Measurements from ENCODE around the gene DMRTB1.

Gene DMRTB1

DNA sequence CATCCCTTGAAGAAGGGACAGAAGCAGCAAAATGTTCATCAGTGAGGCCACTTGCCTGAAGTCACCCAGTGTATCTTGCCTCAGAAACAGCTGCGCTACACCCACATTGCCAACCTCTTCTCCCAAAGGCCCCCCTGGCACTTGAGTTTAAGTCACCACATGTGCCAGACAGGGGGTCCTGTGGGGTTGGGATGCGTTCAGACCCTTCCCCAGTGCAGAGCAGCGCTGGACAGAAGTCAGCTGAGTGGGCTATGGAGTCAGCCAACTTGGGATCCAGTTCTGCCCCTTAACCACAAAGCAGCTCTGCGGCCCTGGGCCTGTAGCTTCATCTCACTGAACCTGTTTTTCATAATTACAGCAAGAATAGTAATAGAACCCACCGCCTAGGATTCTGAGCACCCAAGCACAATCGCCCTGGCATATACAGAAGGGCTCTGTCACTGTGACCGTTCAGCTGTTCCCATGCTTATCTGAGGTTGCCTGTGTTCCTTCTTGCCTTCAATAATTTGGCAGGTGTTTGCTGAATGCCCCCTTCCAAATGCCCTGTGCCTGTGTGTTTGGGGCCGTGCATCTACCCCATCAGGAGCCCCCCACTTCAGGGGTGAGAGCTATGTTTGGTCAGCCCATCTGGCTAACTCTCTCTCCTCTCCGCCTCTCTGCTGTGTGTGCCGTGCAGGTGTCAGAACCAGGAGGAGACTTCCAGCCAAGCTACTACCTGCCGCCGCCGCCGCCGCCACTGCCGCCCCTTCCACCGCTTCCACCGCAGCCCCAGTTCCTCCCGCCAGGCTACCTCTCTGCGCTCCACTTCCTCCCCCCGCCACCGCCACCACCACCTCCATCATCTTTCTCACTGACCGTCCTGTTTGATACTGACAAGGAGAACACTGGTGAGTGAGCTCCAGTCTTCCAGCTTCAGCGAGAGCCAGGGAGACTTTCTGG is 5.0 kb downstream of the DMRTB1 start:
- DNase-seq (ENCODE audit: low spot score), result no peak

DNA sequence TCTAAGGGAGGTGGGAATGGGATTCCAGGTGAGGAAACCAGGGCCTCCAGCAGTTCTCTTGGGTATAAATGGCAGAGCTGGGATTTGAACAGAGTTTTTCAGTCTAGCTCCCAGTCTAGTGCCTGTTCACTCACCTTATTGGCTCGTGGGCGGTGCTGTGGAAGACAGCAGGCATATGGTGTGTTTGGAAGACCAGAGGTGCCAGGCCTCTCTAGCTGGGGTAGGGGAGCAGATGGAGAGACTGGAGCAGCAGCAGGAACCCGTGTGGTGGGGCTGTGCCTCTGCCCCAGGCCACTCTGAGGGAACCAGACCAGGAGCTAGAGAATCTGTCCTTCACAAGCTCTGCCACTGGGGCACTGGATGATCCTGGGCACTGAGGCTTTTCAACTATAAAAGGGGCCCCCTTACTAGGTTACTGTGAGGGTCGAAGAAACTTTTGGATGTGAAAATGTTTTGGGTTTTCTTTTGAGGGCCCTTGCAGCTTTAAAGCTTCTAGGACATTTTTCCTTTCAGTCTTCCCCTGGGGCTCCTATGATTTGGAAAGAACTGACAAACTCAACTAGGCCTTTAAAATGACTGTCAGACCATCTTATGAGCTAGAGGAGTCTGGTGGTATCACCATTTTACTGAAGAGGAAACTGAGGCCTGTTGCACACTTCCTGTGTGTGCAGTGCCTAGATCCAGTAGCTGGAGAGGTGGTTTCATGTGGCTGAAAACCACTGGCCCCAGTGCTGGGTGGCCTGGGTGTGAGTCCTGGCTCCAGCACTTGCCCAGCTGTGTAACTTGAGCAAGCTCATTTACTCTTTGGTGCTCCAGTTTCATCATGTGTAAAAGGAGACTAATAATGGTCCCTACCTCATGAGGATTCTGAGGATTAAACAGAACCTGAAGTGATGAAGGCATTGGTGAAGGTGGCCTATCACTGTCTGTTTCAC is 6.1 kb downstream of the DMRTB1 start:
- no peak for DNase-seq (ENCODE audit: low spot score)

- no peak for DNase-seq (ENCODE audit: low spot score)
Measured at GRCh38 chr1:53467391-53467790, 8.2 kb downstream of the DMRTB1 start.

GRCh38 chr1:53468374-53468773 is 9.2 kb downstream of the DMRTB1 start:
- no peak for DNase-seq (ENCODE audit: low spot score)

- no peak for DNase-seq (ENCODE audit: low spot score)
Measured at GRCh38 chr1:53469373-53469772, 10.2 kb downstream of the DMRTB1 start.

- no peak for DNase-seq (ENCODE audit: low spot score)
Measured at GRCh38 chr1:53470155-53470554, 11.0 kb downstream of the DMRTB1 start.

GRCh38 chr1:53470584-53470983 is 11.4 kb downstream of the DMRTB1 start:
- DNase-seq (ENCODE audit: low spot score), result no peak

DNA sequence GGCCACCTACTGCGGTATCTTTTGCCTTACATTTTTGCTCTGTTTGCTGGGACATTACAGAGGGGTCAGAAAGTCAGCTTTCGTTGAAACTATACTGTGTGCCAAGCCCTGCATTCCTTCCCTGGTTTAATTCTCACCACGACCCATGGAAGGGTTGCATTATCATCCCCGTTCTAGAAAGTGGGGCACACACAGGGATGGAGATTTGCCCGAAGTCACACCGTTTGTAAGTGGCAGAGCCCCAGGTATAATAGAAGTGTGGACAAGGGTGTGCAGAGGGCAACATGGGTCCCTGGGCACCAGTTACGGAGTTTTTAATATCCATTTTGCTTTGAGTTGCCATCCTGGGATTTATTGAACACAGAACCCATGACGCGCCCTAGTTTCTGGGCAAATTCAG is 11.8 kb downstream of the DMRTB1 start:
- DNase-seq (ENCODE audit: low spot score), result no peak

DNA sequence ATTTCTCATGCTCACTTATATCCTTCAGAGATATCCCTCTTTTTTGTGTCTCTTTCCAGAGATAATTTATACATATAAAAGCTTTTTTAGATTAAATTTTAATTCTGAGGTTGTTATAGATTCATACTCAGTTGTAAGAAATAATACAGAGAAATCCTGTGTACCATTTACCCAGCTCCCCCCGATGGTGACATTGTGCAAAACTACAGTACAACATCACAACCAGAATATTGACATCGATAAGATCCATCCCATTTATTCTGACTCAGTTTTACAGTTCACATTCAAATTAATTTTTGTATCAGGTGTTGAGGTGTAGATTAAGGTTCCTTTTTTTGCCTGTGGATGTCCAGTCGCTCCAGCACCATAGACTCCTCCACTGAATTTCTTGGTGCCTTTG is 14.3 kb downstream of the DMRTB1 start:
- DNase-seq (ENCODE audit: low spot score), result no peak

DNA sequence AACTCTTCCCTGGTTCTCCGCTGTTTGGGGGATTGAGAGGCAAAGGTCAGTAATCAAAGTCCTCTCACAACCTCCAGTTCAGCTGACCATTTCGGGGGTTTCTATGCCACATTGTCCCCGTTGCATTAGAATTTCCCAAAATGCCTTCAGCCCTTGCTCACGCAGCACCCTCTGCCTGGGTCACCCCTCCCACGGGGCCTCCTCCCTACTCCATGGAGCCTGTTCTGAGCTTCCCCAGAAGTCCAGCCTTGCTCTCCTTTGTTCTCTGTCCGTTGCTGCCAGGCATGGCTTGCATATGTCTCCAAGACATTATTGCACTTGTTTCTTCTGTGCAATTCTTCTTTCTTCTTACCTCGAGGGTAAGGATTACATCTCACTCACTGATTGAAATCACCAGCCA is 16.5 kb downstream of the DMRTB1 start:
- DNase-seq (ENCODE audit: low spot score), result no peak

DNA sequence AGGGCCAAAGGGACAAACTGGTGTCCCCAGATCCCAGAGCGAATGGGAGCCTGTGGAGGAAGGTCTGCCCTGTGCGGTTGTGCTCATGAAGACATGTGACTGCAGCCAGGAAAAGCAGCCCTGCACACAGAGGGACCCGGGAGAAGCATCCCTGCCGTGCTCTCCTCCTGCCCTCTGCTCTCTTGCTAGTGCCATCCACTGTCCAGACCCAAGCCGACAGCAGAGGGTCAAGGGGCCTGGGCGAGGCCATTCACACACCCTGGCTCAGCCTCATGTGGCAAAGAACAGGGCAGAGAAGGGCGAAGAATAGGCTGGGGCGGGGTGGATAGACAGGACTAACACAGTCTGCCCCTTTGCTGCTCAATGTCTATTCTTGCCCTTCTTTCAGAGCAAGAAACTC is 17.4 kb downstream of the DMRTB1 start:
- DNase-seq (ENCODE audit: low spot score), result no peak

DNA sequence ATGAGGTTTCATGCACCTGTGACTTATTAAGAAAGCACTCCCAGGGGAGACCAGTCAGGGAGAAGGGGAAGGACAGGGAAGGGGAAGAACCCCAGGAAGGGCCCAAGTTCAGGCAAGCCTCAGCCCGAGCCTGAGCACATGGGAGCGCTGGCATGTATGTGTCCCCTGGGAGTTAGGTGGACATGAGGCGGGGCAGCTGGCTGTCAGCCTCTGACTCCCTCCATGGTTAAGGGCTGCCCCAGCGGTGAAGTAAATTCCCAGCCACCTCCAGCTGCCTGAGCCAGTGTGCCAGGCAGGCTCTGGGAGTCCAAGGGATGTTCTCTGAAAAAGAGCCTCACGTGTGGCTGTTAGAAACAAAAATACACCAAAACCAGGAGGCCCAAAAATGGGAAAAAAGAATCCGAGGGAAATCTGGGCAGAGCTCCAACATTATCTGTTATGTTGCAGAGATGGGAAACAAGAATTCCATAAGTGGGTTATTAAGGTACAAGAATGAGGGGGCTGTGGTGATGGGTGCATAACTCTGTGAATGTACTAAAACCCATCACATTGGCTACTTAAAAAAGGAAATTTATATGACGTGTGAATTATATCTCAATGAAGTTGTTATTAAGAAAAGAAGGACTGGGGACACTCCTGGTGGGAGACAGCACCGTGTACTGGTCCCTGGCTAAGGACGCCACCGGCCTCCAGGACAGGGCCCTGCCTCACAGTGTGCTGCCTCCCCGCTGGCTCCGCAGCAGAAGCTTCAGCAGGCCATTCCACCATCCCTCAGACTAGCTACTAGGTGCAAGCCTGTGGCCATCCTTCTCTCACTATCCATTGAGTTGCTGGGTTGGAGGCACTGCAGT is 18.7 kb downstream of the DMRTB1 start:
- DNase-seq (ENCODE audit: low spot score), result no peak

GRCh38 chr1:53478502-53478818 is 19.3 kb downstream of the DMRTB1 start:
- DNase-seq (ENCODE audit: low spot score), result no peak

- no peak for DNase-seq (ENCODE audit: low spot score)
Measured at GRCh38 chr1:53480678-53481077, 21.5 kb downstream of the DMRTB1 start.

DNA sequence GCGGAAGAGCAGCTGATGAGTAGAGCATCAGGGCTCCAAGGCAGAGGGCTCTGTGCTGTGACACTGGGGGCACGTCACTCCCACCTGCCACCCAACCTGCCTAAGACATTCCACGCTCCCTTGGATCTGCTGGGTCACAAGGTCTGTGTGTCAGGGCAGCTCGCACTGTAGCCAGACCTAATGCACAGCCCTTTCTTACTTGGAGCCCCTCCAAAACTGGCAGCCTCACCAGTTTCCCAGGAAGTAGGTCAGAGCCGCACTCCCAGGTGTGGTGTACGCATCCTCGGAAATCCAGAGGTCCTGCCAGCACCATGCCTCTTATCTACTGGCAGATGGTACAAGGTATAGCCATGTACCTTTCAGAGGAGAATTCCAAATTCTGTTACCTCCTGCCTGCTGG is 22.3 kb downstream of the DMRTB1 start:
- no peak for DNase-seq (ENCODE audit: low spot score)

- DNase-seq (ENCODE audit: low spot score), result no peak
Measured at GRCh38 chr1:53482441-53483153, 23.4 kb downstream of the DMRTB1 start.

DNA sequence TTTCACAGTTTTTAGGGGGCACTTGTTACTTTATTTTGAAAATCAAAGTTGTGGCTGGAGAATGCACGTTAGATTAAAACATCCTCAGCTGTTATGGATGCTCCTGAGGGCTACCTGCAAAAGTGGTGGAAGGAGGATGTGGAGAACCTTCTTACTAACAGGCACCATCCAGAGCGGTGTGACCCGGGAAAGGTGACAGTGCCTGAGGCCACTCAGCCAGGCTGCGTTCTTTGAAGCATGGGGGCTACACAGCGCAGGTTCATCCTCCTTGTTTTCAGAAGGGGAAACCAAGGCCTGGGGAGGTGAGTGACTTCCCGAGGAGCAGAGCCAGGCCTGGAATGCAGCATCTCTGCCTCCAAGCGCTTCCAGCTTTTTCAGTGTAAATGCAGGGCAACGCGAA is 24.0 kb downstream of the DMRTB1 start:
- DNase-seq (ENCODE audit: low spot score), result no peak

DNA sequence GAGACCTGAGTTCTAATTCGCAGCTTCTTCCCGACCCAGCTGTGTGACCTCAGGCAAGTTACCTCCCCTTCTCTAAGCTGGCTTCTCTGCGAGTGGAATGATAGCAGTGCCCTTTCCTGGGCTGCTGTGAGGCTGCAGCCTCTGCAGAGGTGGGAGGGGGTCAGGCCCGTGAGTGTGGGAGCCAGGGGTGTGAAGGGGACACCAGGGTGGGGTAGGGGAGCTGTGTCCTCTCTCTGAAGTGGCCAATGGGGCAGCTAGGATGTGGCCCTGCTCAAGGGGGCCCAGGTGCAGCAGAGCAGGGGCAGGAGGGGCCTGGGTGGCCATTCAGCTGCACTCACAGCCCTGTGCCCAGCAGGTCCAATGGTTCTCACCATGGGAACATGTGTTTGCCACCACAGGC is 24.5 kb downstream of the DMRTB1 start:
- DNase-seq (ENCODE audit: low spot score), result no peak

DNA sequence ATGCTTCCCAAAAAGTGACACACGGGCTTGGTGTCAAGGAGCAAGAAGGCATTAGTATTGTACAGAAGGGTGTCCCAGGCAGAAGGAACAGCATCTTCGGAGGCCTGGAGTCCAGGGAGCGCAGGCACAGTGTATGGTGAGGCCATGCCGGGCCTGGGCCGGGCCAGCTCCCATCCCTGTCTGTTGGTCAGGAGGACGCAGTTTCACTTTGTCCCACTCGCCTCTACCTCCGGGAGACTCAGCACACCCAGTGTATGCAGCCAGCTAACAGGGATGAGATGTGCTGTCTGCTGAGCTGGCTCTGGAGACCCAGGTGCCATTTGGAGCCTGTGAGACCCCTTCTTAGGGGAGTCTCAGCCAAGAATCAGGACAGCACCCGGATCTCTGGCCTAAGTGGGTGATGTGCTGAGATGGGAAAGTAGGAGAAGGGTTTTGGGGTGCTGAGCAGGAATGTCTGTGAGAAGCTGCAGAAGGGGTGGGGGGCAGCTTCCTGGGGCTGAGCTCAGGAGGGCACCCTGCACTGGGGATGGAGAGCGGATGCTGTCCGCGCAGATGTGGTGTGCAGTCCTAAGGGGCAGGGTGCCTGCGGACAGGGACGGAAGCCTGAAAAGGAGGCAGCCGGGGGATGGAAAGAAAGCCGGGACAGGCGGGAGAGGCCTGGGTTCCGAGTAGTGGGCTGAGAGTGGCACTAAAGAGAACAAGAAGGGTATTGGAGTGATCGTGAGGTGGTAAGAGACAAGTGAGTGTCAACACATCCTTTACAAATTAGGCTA is 25.7 kb downstream of the DMRTB1 start:
- no peak for DNase-seq (ENCODE audit: low spot score)

GRCh38 chr1:53485478-53486394 is 26.5 kb downstream of the DMRTB1 start:
- peak; percentile 61 for DNase-seq (ENCODE audit: low spot score)
